GM21576 (cell line): ENCODE data around the gene PTPN22.

Source experiments
- ATAC-seq: cut with Tn5 transposase; IDR thresholded peaks from one replicate; pipeline ENCODE4 v1.9.1; 2021; ENCODE audit warnings: mild to moderate bottlenecking, moderate library complexity; ENCODE audit not compliant: unreplicated experiment

Gene PTPN22

DNA sequence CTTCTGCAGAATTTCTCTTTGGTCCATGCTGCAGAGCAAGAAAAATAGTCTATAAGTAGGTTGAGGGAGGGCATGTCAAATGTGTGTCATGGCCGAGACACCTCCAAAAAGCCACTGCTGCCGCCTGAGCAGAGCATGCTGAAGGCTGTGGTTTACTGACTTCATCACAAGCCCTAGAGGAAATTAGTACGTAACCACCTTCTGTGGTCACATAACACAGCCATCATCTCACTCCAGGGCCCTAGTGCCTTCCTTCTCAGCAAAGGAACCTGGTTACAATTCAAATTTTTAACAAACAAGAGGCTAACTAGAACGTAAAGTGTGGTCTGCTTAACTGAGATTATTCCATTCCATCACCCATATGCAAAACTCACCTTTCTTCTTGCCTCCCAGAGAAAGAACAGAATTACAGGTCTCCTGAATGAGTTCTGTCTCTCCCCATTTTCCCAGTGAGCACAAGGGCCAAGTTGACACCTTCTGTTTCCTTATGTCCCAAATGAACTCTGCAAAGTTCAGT lies at the start of gene PTPN22:
Gene PTPN22, minus strand, starts transcription at position 116 of the 517 bp plus-strand sequence.
- ATAC-seq: peak; percentile 81

DNA sequence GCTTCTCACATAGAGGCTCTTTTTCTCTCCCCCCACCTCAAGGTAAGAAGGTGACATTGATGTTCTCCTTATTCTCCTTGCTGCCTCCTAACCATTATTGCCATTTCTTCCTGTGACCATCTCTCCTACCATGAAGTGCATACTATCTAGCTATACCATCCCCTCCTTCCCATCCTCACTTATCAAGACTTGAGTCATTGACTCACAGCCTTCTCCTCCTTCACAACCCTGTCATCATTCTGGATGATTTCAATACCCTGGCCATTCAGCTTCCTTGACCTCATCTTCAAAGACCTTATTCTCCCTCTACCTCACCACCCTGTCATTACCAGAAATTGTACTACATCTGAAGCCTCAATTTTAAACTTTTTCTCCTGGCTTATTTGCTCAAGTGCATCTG lies 46.7 kb upstream of the PTPN22 start:
- no peak for ATAC-seq

DNA sequence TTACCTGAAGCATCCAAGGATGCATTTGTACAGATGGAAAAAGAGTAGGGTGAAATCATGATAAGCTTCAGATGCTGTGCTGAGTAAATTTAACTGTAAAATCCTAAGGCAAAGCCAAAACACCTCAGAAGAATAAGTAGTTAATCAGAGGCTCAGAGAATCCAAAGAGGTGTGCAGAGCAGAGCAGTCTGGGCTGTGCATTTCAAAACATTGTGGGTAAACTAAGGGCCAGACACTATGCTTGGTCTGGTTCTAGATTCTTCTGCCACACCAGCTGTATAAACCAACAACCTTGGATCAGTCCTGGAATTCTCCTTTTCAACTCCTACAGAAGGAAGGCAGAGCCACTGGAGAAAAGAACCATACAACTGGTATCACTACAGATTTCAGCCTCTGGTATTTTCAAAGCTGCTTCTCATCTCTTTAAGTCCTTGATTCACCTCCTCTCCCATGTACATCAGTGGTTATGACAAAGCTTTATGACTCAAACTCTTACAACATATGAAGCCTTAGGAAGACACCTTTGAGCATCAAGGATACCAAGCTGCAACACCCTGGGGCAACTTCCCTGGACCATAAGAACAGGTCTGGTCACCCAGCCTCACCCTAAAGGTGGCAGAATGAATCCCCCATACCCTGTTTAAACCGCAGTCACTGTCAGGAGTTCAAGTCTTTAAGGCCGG lies 46.0 kb upstream of the PTPN22 start:
- no peak for ATAC-seq

DNA sequence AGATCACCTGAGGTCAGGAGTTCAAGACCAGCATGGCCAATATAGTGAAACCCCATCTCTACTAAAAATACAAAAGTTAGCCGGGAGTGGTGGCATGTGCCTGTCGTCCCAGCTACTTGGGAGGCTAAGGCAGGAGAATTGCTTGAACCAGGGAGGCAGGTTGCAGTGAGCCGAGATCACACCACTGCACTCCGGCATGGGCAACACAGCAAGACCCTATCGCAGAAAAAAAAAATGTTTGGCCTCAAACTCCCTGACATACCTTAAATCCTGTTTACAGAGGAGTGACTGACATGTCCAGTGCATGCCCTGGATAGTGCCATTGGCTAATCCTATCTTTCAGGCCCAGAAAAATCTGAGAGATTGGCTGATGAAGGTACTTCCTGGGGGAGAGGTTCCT lies 45.5 kb upstream of the PTPN22 start:
- ATAC-seq: no peak

DNA sequence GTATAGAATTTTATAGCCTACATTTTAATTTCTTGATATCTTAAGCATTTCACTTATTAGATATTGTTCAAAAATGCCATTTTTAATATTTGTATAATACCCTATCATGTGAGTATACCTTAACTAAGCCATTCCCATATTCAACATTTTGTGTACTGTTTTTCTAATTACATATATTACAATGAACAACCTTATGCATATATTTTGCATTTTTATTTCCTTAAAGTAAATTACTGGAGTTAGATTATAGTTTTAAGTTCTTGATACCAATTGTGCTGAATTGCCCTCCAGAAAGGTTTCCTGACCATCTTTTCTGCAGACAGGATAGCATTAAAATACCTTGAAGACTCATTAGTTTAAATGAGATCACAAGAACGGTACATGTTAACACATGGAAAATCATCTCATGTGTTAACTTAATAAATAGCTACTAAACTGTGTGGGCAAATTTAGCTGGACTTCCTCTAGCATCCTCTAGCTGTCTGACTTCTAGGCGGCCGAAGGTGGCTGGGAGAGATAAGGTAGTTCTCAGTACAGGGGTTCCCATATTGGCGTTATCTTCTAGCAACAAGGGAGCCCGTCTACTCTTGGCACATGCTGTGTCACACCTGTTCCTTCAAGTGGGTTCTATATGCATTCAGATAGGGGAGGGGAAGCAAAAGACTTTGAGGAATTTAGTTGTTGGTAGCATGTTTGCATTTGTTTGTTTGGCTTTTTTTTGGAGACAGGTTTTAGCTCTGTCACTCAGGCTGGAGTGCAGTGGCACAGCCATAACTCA lies 42.6 kb upstream of the PTPN22 start:
- no peak for ATAC-seq

DNA sequence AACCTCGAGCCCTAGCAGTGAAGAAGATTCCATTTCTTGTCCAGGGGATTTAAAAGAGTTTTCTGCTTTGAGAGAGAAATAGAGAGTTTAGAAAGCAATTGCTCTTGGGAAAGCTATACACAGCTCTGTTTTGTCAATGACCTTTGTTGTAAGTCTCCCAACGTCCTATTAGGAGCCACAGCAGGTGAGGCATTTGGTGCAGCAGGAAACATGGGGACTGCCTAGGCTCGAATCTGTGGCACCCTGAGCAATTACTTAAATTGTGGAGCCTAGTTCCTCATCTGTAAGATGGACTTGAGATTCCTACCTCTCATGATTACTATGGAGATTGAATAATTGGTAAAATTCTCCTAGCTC lies 41.8 kb upstream of the PTPN22 start:
- ATAC-seq: no peak

DNA sequence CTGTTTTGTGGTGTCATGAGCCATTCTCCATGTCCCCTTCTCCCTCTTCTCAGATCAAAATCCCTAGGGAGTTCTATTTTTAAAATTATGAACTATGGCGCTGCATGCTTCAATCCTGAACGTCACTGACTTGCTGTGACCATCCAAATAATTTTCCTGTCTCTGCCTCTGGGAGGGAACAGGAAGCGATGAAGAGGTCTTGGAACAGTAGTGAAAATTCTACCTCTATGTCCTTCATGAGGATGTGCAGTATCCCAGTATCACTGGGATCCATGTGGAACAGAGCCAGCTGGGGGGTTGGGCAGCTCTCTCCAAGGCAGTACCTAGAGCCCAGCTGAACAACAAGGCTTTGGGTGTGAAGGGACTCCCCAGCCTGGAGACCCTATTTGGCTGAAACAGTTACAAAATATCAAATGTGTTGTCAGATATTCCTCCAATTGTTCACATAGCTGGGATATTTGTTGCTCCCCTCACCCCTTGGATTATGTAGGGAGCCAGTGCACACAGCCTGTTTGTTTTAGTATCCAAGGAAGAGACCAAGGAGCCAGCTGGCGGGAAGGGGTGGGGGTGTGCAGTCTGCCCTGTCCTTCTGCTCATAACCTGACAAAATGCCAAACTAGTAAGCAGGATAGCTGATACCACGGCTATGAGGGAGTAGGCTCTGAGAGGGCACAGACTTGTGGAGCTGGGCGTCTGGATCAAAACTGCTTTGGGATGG lies 41.2 kb upstream of the PTPN22 start:
- ATAC-seq: no peak

DNA sequence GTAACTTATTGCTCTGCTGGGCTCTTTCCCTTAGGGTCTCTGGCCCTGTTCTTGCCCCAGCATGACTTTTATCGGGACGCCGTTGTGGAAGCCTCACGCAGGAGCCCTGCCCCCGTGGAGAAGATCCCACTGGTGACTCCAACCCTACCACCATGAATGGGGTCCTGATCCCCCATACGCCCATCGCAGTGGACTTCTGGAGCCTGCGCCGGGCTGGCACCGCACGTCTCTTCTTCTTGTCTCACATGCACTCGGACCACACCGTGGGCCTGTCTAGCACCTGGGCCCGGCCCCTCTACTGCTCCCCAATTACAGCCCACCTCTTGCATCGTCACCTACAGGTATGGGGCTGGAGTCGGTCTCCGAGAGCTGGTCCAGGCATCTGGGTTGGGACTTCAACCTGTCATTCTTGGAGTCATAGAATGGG lies 33.9 kb upstream of the PTPN22 start:
- peak; percentile 5 for ATAC-seq

DNA sequence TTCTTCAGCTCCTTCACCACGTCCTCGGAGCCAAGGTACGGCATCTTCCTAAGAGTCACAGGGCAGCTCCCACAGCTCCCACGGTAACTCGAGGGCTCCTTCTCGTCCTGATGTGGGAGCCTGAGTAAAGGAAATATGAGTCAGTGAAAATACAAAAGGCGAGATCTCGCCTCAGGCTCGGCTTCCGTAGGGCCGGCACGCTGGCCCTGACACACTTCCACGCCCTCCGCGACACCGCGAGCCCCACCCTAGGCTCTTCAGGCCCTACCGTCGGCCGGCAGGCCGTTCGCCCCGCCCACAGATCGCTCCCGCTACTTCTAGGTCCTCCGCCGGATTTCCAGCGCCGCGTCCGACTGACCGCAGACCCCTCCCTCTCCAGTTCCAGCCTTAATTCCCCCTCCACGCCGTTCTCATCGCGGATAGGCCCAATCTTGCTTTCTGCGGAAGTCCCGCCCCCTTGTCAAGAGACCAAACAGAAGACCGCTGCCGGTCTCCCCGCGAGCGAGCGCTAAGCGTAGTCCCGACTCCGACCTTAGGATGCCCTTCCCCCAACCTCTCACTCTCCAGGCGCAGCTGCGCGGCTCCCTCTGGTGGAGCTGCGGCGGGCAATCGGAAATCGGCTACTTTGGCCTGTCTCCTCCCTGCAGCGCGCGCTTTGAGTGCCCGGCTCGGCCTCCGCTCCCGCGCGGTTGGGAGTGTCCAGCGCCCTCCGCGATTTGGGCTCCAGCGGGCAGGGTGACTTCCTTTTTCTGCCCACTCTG lies 33.3 kb upstream of the PTPN22 start, which contains the start of the genes AP4B1 and DCLRE1B:
Gene AP4B1, minus strand, starts transcription at position 126 of the 761 bp plus-strand sequence. Its CDS starts 82 bp downstream, at position 44.
Gene DCLRE1B, plus strand, starts transcription at position 653 of the 761 bp plus-strand sequence. CDS start 261 bp downstream, outside the sequence.
- ATAC-seq: peak; percentile 88

DNA sequence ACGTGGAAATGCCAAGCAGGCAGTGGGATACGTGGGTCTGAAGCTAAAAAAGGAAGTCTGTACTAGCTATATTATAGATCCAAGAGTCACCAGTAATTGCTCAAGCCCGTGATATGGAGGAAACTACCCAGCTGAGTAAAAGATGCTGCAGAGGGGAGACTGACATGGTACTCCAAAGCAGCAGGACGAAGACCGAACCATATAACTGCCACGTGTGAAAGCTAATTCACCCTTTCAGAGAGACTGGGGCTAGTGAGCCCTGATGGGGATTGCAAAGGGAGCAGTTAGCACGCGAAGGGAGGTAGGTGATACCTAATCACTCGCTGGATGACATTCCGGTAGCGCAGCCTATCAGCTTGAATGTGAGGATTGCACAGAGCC lies 32.8 kb upstream of the PTPN22 start:
- peak; percentile 24 for ATAC-seq

DNA sequence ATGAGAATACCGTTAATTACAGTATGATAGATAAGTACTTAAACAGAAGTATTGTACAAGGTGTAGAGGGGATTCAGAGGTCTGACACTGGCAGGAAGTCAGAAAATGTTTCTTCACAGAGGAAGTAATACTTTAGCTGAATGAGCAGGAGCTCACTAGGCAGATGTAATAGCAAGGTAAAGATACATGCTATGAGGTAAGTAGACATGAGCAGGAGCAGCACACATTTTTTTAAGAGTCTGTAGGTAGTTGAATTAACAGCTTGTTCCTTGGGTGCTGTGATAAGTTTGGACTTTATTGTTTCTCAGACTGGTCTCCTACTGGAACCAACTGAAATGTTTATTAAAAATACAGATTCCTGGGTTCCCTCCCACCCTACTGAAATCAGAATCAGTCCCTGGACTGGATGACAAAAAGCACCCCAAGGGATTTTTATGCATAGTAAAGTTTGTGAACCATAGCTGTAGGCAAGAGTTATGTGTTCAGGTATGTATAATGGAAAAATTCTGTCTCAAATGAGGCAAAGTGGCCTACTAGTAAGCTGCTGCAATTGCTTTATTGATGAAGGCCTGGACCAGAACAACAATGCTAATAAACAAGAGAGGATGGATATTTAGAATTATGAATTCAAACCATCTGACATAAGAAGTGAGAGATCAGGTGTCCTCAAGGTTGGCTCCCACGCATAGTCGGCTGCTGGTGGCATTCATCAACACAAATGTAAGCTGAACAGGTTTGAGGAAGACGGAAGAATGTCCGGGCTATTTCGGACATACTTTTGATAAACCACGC lies 32.2 kb upstream of the PTPN22 start:
- ATAC-seq: no peak

DNA sequence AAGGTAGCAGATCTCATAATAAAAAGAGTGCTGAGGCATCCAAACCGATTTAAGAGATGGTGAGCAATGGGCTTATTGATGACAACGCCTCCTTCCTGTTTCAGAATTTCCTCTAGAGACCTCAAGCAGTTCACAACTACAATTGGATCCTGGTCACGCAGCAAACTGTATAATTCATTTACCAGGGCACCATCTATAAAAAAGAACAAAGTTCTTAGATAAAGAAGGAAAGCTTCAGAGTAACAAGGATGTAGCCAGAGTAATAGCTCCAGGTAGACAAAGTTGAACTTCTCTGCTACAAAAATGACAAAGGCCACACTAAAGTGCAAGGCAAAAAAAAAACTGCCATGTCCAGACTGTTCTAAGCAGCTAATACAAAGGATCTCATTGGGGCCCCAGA lies 29.7 kb upstream of the PTPN22 start:
- no peak for ATAC-seq

DNA sequence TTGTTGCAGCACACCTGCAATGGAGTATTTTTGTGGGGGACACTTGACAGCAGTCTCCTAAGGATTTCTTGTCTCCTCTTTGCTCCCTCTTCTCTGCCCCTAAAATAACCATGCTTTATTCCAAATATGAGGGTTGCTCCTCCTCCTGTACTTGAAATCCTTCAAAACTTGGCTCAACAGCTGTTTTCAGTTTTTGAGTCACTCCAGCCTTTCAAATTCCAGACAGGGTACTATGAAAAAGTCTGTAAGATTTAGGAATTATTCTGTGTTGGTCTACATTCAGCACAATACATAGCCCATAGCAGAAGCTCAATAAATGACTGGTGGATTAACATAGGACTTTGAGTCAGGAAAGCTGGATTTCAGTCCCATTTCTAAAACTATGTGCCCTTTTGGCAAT lies 27.6 kb upstream of the PTPN22 start:
- no peak for ATAC-seq

DNA sequence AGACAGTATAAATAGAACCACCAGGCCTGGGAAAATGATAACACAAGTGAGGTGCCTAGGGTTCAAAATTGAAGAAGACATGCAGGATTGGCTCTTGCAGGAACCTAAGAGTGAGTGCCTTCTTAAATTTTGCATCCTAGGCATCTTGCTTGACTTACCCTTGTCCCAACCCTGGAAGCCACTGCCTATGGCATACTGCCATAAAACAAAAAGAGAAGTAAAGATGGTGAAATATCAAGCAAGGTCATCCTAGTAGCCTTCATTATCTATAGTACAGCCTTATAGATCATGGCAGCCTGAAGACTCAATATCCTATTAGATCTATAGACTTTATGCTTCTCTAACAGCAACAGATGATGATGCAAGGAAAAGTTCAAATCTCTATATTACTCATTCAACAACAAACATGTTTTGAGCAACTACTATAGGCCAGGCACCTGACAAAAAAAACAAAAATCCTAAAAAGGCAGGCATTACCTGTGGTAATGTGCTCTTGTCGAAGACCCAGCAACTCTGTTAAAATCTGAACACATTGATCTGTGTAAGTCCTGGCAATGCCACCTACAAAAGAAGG lies 26.8 kb upstream of the PTPN22 start:
- no peak for ATAC-seq

DNA sequence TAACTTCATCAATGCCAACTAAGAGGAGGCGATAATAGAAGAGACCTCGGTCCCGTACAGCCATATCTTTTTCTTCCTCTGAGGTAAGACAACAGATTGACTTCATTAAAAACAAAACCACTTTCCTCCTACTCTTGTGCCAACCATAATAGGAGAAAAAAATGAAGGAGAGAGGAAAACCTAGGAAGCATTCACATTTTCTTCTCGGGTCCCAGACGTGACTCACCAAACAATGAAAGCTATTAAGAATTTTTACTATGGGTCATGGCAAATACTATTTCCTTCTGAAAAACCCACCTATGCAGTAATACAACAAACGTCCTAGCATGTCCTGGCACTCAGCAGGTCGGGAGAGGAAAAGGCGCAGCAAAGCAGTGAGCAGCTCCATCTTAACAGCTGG lies 24.4 kb upstream of the PTPN22 start:
- no peak for ATAC-seq

DNA sequence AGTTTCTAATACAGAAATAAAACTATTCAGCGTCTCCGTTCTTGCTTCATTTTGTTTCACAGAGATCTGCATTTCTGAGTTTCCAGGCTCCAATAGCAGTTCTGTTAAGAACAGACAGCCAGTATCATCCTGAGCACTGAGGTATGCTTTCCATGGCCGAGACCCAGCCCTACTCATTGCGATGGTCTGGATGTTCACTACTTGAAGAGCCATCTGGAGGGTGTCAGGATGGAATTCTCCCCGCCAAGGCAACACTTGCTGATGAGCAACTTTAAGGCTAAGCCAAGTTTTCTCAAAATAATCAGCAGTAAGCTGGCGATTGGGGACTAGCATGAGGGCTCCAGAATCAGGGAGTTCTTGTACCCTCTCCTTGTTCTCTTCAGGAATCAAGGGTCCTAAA lies 23.6 kb upstream of the PTPN22 start:
- ATAC-seq: no peak

DNA sequence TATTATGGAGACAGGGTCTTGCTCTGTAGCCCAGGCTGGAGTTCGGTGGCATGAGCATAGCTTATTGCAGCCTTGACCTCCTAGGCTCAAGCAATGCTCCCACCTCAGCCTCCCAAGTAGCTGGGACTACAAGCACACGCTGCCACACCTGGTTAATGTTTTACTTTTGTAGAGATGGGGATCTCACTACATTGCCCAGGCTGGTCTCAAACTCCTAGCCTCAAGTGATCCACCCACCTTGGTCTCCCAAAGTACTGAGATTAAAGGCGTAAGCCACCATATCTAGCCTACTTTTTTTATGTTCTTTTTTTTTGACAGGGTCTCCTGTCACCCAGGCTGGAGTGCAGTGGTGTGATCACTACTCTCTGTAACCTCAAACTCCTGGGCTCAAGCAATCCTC lies 21.8 kb upstream of the PTPN22 start:
- ATAC-seq: no peak

DNA sequence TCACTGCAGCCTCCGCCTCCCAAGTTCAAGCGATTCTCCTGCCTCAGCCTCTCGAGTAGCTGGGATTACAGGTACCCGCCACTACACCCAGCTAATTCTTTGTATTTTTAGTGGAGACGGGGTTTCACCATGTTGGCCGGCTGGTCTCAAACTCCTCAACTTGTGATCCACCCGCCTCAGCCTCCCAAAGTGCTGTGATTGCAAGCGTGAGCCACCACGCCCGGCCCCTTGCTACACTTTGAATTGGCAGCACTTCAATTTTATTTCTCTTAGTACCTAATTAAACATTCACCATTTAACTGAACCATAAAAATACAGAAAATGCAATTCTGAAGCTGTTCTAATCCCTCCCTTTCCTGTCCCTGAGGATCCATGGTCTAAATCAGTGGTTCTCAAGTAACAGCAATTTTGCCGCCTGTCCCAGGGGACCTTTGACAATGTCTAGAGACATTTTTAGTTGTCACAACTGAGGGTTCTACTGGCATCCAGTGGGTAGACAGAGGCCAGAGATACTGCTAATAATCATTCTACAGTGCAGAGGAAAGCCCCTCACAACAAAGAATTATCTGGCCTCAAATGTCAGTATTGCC lies 20.2 kb upstream of the PTPN22 start:
- ATAC-seq: no peak

DNA sequence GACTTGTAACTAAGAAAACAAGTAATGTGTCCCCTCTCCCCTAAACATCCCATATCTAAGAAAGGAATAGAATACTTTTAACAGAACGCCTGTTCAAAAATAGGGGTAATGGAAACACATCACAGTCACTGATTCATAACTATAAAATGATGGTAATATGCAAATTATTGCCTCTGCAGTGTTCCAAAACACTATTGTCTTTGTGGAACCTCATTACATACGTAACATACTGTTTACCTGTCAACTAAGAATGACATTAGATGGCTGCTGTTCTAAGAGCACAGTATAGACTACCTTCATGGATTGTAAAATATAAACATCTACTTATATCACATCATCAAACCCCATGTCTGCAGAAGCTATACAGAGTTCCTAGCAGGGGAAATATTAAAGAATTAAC lies 19.3 kb upstream of the PTPN22 start:
- no peak for ATAC-seq
